Fibroblast of pulmonary artery (primary cell): ENCODE measurements around the gene PLEKHG5.

Experiments used
- DNase-seq: peaks from one replicate; pipeline ENCODE4 v3.0.0-alpha.2; 2010; ENCODE audit warnings: low read depth
- H3K4me3 ChIP-seq: replicated peaks from 2 replicates; pipeline ENCODE4 v1.5.1; 2011; ENCODE audit warnings: low read depth, mild to moderate bottlenecking, control low read depth, low read length, moderate library complexity
- TF ChIP-seq, protein P1 (sequence below): IDR thresholded peaks from 2 replicates; pipeline ENCODE4 v1.5.1; 2011; ENCODE audit warnings: mild to moderate bottlenecking, control low read depth, low read length, inconsistent platforms; ENCODE audit errors: missing control alignments

Gene PLEKHG5

DNA sequence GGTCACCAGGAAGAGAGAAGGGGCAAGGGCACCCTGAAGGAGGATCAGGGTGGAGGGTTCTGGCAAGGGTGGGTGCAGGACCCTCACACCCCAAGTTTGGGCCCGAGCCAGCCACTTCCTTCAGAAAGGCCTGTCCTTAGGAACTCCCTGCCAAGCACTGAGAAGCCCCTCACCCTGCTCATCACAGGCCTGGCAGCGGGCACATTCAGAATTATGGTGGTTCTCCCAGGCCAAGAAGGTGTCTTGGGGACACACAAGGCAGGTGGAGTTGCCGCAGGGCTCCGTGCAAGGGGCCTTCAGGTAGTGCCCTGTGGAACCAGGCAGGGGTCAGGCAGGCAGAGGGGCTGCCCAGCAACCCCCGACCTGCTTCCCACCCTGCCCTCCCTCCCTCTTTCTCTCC lies 26.6 kb downstream of the PLEKHG5 start:
- H3K4me3 ChIP-seq = no peak overlapping the region
- no peak for DNase-seq
- TF ChIP-seq, protein P1, sequence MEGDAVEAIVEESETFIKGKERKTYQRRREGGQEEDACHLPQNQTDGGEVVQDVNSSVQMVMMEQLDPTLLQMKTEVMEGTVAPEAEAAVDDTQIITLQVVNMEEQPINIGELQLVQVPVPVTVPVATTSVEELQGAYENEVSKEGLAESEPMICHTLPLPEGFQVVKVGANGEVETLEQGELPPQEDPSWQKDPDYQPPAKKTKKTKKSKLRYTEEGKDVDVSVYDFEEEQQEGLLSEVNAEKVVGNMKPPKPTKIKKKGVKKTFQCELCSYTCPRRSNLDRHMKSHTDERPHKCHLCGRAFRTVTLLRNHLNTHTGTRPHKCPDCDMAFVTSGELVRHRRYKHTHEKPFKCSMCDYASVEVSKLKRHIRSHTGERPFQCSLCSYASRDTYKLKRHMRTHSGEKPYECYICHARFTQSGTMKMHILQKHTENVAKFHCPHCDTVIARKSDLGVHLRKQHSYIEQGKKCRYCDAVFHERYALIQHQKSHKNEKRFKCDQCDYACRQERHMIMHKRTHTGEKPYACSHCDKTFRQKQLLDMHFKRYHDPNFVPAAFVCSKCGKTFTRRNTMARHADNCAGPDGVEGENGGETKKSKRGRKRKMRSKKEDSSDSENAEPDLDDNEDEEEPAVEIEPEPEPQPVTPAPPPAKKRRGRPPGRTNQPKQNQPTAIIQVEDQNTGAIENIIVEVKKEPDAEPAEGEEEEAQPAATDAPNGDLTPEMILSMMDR = no peak

DNA sequence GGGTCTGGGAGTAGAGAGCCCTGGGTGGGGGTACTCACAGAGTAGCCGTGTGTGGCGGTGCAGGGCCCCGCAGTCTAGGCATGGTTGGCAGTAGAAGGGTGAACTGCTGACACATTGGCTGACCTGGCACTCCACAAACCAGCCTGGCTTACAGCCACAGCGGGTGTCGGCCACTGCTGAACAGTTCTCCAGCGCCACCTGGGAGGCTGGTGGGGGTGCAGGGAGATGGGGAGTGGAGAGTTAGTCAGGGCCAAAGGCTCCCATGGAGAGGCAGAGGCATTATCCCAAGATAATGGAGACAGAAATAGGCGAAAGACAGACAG lies 27.0 kb downstream of the PLEKHG5 start:
- TF ChIP-seq, protein P1 = no peak
- no peak for DNase-seq
- no peak overlapping the region for H3K4me3 ChIP-seq

DNA sequence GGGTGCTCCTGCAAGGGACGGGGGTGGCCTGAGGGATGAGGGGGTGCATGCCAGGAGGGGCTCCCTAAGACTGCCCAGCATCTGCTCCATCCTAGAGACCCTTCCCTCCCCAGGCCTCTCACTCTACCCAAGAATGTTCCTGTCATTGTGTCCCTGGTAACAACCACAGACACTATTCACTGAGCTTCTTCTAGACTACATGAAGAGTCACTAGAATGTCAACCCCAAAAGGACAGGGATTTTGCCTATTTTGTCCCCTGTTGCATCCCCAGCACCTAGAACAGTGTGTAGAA lies 28.4 kb downstream of the PLEKHG5 start:
- TF ChIP-seq, protein P1 = no peak
- DNase-seq = no peak
- H3K4me3 ChIP-seq = no peak overlapping the region

DNA sequence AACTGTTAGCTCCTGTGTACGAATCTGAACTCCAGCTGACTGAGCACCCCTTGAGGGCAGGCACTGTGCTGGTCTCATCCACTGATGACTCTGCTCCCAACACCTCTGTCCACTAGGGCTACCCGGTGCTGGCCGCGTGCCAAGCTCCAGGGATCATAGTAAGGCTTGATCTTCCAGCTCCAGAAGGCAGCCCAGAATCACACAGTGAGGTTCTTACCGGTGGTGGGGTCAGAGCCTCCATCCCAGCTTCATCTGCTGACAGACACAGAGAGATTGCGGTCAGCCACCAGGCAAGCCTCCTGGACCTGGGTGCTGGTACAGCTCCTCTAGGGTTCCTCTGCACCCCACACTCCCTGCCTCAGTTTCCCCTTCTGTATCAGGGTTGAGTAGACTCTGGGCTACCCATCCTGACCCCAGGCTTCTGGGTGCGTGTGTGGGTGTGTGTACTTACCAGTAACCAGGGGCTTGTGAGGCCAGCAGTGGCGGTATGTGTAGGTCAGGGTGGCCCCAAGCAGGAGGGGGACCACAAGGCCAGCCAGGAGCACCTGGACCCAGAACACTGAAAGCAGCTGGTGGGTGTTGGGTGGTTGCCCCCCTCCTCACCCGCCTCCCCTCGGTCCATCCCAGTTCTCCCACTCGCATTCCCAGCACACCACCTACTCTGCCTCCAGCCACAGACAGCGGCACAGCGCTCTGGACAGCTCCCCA lies 28.9 kb downstream of the PLEKHG5 start:
- TF ChIP-seq, protein P1 = no peak
- no peak for DNase-seq
- H3K4me3 ChIP-seq = no peak overlapping the region

DNA sequence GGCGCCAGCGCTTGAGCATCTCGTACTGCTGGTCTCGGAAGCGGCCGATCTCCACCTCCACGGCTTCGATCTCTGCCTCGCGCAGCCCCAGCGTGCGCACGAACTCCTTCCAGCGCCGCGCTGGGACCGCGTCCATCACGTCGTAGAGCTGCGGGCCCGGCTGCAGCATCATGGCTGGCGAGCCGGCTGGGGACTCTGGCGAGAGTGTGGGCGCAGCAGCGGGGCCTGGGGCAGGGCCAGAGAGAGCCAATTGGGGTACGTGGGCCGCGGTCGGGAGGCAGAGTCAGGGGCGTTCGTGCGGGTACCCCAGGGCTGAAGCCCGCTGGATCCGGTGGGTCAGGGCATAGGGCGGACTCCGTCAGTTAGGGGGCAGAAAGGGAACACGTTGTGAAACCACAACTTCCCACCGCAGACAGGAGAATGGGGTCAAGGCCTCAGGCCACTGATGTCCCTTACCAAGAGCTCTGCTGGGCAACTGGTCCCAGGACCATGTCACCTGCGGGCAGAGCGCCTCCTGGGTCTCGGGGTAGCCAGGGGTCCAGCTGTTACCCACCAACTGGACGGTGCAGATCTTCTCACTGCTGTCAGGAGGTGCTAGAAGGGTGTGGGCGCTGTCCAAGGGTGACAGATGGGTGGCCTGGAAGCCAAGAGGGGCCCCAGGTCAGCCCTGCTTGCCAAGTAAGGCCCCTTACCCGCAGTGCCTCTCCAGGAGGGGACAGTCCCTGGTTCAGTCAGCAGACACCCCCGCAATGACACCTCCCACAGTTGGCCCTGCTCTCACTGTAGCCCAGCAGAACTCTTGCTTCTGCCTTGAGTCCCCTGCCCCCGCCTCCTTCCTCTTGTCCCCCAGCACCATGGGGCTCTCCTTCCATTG lies 29.7 kb downstream of the PLEKHG5 start:
- TF ChIP-seq, protein P1 = no peak
- DNase-seq = no peak
- H3K4me3 ChIP-seq = no peak overlapping the region

DNA sequence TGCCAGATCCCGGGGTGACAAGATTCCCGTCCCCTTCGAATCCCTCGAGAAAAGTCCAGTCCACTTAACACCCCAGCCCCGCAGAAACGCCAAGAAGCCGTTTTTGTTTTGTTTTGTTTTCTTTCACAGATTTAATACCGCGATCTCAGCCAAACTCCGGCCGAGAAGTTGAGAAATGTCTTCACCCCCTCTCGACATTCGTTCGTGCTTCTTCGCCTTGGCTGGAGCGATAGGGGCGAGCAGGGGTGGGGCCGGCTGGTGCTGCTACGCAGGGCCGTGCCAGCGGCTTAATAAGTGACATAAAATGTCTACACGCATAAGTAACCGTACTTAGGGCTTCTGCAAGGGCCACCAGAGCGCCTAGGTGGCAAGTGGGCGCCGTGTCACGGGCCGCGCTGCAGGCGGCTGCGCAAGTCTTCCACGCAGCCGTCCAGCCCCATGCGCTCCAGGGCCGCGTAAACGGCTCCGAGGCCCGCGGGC lies 30.4 kb downstream of the PLEKHG5 start:
- TF ChIP-seq, protein P1 = no peak
- no peak overlapping the region for H3K4me3 ChIP-seq
- no peak for DNase-seq
